ENCODE data around the gene NEK2. TPM values are rescaled to one million over a fixed set of nuclear protein-coding genes. Genes with fewer than 3 reads are reported as not detected.
"Not testable (repeated sequence)": the region's sequence is repeated elsewhere in the genome, so short reads cannot be mapped to it uniquely, and the experiment has no call there.

NEK2 gene
- 35.6 and 58.6 TPM in 2 replicates for total RNA-seq (2014; rRNA removed; shearing (Covaris generic))

DNA sequence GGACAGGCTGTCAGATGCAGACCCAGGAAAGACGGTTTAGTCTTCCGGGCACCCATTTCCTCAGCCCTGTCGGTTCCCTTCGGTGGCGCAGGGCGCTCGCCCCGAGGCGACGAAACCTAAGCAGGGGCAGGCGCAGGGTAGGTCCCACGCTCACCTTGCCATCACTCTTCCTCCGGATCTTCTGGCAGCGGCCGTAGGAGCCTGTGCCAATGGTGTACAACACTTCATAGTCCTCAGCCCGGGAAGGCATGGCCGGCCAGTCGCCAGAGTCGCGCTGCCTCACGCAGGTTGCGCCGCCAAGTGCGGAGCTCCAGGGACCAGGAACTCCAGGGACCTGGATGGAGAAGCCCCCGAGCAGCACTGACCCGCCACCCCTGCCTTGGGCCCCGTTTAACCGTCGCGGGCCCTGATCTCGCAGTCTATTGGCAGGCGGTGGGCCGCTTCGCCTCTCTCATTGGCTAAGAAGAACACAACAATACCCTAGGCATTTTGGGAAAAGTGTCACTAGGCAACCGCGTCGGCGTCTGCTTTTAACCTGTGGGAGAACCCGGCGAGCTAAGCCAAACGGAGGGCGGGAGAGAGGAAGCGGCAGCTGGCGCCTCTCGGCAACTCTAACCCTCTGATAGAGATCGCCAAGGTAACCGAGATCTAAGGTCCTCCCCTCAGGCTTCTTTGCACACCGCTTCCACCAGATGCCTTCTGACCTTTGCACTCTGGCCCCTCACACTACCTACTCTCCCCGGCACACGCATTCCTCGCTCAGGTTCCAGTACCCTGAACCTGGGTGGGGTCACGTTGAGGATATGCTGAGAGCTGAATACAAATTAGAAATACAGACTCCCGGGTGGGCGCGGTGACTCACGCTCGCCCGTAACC lies at the start of gene NEK2:
Gene NEK2 (minus strand): TSS at position 392 of the 876 bp plus-strand sequence. CDS start 142 bp downstream, at position 250.
- peak; percentile 97 for DNase-seq (ENCODE audit: low read depth)

DNA sequence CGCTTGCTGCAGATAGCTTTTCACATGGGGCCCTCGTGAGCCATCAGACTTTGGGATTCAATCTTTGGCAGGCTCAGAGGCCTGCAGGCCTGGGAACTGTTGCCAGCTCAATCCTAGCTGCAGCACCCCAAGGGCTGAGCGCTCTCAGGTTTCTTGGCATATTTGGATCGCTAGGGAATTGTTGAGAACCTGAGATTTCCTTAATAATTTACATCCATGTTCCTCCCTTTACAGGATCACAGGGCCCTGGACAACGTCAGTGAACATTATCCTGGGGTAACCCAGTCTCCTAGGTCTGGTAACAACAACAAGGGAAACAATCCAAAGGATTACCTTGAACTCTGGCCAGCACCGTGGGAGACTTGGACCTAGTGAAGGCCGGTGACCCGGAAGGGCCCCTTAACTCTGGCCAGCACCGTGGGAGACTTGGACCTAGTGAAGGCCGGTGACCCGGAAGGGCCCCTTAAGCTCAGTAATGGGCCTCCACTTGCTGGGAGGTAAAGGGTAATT lies 49.3 kb upstream of the NEK2 start:
- peak; percentile 90 for DNase-seq (ENCODE audit: low read depth)

DNA sequence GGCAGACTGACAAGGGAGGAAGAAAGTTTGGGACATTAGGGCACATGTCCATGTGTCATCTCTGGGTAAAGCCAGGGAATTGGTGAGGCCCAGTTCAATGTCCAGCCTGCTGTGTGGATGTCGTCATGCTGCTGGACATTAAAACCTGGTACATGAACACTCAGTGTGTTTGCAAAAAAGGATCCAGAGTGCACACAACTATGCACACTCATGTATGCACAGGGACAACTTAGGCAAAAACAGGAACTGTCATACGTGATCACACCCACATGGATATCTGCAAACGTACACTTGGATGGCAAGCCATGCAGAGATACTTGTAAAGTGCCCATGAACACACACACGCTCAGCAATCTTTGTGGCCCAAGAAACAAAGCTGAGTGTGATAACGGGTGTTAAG lies 47.9 kb upstream of the NEK2 start:
- no peak for DNase-seq (ENCODE audit: low read depth)

DNA sequence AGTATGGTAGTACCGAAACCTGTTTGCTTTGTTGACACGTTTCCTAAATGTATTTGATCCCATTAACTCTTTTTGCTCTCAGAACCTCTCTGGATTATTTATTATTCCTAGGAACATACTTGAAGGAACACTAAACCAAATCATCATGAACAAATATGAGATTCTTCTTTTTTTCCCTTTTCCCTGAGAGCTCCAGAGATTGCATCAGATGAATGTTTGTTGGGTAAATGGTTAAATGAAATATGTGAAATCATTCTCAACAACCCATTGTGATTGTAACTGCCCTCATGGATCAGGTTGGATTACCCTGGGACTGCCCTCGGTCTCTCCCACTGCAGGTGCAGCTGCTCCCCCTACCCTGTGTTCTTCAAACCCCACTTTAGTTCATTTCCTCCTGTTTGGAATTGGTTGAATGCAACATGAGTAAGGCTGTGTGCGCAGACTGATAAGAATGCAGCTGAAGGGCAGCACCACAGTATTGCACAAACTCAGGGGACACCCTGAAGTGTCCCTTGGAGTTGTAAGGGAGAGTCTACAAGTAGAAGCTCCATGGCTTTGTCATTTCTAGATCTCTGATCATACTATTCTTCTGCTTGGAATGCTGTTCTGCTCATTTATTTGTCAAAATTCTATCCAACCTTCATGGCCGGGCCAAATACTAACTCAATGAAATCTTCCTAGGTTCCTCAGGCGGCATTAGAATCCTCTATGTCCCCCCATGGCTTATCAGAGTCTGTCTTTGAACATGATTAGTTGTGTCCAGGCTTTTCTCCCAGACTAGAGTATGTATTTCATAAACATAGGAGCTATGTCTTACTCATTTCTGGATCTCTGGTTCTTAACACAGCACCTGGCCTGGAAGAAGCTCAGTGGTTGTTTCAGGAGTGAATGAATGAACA lies 47.1 kb upstream of the NEK2 start:
- DNase-seq (ENCODE audit: low read depth) = no peak

DNA sequence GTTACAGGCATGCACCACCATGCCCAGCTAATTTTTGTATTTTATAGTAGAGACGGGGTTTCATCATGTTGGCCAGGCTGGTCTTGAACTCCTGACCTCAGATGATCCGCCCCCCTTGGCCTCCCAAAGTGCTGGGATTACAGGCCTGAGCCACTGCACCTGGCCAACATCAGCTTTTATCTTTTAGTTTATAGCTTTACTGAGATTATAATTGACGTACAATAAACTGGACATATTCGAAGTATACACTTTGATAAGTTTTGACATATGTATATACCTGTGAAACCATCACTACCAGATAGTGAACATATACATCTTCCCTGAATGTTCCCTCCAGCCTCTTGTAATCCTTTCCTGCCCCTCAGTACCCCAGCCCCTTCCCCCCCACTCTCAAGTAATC lies 41.1 kb upstream of the NEK2 start:
- not testable (repeated sequence) for DNase-seq (ENCODE audit: low read depth)

DNA sequence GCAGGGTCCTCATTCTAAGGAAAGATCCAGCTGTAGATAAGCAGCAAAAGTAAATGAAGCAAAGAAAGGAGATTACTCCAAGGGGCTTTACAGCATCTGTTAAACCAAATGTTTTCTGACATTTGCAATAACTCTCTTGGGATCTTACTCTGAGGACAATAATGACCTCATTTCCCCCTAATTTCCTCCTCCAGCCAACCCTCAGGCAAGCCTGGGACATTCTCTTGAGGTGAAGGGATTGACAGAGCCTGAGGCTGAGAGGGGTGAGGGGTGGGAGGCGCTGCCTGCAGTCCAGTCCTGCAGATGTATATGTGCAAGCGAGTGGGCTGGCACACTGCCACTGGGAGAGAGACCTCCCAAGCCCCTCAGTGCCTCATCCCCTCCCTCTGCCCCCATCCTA lies 40.5 kb upstream of the NEK2 start:
- DNase-seq (ENCODE audit: low read depth) = peak; percentile 47

DNA sequence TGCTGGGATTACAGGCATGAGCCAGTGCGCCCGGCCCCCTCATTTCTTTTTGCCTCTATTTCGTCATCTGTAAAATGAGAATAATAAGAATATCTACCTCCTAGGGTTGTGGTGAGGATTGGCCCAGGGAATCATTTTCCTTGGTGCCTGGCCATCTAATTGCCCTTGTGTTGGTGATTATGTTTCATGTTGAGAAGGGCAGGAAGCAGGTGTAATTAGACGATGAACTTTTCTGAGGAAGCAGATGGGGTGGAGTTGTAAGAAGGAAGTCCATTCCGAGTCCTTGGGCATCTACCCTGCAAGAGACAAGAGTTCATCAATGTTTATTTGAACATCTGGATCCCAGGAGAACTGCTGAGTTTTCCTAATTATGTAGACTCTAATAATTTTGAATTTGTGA lies 38.7 kb upstream of the NEK2 start:
- no peak for DNase-seq (ENCODE audit: low read depth)

DNA sequence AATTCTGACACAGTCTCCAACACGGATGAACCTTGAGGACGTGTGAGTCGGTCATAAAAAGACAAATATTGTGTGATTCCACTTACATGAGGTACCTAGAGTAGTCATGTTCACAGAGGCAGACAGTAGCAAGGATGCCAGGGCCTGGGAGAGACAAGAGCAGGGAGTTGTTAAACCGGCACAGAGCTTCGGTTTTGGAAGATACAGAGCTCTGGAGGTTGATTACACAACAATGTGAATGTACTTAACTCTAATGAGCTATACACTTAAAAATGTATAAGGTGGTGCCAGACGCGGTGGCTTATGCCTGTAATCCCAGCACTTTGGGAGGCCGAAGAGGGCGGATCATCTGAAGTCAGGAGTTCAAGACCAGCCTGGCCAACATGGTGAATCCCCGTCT lies 37.8 kb upstream of the NEK2 start:
- DNase-seq (ENCODE audit: low read depth) = no peak

DNA sequence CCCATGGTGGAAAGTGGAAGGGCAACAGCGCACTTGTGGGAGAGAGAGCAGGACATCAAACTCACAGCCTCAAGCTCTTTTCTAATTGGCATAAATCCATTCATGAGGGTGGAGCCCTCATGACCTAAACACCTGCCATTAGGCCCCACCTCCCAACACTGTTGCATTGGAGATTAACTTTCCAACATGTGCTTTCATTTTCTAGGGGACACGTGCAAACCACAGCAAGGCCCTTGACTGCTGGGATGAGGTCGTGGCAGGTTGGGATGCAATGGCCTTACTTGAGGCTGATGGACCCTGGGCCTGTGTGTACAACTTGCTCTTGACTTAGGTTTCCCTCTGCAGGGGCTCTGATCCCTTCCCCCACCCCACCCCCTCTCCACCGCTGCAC lies 35.9 kb upstream of the NEK2 start:
- DNase-seq (ENCODE audit: low read depth) = peak; percentile 35

DNA sequence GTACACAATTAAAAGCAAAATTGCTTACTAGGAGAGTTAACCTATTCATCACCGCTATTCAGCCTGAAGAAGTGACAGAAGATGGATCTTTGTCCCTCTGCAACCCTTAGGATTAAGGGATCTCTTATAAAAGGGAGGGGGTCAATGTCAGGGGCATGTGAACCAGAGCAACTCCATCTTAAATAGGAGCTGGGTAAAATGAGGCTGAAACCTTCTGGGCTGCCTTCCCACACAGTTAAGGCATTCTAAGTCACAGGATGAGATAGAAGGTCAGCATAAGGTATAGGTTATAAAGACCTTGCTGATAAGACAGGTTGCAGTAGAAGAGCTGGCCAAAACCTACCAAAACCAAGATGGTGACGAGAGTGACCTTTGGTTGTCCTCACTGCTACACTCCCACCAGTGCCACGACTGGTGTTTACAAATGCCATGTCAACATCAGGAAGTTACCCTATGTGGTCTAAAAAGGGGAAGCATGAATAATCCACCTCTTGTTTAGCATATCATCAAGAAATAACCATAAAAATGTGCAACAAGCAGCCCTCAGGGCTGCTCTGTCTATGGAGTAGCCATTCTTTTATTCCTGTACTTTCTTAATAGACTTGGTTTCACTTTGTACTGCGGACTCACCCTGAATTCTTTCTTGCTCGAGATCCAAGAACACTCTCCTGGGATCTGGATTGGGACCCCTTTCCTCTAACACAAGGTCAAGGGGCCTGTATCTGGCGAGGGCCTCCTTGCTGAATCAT lies 35.3 kb upstream of the NEK2 start:
- peak; percentile 29 for DNase-seq (ENCODE audit: low read depth)

DNA sequence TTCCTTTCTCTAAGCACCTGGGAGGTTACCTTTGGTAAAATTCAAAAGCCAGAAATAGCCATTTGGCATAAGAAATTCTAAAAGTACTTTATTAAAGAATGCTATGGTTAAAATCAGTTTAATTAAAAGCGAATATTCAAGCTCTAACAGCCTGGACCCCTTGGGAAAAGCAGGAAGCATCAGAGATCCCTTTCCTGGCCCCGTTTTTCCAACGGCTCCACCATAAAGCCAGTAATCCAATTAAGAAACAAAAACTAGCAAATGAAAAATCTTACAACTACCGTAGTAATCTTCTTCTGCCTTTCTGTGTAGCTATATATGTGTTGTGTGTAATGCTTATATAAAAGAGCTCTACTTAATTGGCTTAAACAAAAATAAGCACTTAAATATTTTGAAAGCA lies 33.5 kb upstream of the NEK2 start:
- no peak for DNase-seq (ENCODE audit: low read depth)

DNA sequence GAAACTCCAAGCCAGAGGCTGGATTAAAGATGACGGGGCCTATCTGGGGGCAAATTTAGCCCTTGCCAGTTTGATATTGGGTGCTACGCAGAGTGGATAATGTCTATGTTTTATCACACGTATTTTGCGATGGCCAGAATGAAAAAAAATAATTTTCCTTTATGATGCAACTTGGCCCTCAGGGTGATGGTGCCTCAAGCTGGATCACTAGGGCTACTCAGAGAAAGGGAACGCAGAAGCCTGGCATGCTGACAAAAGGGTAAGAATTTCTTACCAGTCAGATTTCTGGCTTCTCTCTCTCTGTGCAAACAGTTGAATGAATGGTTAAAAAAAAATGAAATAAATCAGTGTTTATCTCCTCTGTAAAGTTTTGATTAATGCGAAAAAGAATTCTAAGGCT lies 32.6 kb upstream of the NEK2 start:
- no peak for DNase-seq (ENCODE audit: low read depth)

DNA sequence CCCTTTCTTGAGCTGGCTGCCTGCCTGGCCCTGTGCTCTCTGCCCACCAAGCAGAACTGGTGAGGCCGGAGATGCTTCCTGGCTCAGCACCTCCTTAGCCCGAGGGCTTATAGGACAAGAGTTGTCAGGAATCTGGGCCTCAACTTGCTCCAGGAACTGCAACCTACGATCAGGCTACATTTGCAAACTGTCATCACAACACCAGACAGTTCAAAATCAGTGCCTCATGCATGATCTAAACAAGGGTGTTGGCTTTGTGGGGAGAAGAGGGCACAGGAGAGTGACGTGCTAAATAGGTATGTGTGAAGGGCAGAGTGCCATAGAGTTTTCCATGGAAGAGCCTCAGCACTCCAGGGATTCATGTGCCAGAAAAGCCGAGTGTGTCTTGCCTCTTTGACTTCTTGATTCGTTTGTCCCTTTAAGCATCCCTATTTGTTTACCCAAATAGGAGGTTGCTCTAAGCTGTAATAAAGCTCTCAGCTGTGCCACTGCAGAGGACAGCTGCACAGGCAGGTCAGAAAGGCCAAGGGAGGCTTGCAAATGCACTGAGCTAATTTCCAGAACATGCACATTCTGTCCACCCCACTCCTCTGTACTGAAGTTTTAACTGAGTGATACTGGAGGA lies 30.2 kb upstream of the NEK2 start:
- peak; percentile 80 for DNase-seq (ENCODE audit: low read depth)

DNA sequence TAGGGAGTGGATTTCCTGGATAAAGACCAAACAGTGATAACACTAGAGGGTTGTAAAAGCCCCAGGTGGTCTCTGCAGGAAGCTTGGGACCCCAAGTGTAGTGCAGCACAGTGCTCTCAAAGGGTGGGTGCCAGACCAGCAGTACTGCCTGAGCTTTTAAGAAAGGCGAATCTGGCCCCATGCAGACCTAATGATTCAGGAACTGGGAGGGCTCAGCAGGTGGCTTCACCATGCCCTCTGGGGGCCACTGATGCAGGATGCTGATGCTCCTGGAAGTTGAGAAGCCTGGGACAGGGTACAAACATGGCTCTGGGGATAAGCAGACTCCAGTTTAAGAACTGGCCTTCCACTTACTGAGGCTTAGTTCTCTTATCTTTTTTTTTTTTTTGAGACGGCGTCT lies 29.1 kb upstream of the NEK2 start:
- DNase-seq (ENCODE audit: low read depth) = no peak

DNA sequence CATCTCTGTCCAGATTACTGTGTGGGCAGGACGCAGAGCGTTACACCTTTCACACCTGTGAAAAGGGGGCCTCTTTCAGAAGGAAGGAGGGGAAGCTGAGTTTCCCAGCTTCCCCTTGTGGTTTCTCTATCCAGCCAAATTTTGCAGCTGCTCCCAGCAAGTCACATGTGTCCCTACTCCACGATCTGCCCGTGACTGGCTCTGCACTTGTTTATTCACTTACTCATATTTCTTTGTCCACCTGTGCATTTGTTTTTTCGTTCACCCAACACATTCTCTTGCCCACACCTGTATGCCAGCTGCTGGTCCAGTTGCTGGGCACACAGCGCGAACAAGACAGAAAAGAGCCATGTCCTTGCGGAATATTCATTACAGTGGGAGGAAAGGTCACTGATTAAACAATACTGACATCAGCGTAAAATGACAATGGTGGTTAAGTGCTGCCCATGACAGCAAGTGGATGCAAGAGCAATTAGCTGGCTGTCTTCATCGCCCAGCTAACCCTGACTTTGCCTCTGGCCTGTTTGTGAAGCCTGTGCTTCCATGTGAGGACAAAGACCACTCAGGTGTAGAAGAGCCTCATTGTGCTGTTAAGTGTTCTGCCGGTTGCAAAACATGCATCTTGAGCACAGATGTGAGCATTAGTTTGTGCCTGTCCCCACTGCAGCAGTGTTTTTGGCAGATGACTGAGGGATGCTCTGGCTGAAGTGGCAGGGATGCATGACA lies 28.6 kb upstream of the NEK2 start:
- DNase-seq (ENCODE audit: low read depth) = no peak

DNA sequence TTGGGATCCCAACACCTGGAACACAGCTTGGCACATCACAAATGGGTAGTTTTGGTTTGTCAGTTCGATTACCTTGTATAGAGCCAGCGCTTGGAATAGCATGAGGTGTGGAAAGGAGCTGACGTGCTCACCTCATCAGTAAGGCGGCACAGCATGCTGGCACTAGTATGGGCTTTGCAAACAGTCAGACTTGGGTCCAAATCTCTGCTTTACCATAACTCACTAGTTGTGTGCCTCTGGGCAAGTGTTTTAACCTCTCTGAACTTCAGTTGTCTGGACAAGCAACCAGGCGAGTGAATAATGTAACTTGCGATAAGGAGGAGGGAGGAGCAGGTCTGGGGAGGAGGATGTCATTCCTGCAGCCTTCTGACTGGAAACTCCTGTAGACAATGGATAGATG lies 26.3 kb upstream of the NEK2 start:
- DNase-seq (ENCODE audit: low read depth) = no peak

DNA sequence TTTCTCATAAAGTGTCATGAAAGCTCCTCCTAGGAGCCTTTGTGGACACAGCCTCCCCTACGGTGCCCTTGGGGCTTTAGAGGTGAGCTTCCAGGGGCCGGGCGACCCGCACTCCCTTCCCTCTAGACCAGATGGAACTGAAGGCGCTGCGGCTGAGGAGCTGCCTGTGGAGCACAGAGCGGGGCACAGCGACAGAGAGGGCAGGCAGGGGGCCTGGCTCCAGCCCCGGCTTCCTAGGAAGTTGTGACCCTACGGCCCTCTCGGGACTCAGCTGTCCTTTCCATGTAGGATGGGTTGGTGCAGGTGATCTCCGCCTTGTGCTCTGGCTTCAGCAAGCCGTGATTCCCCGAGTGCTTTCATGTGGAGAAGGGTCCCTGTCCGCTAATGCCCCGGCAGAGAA lies 23.6 kb upstream of the NEK2 start:
- DNase-seq (ENCODE audit: low read depth) = no peak

DNA sequence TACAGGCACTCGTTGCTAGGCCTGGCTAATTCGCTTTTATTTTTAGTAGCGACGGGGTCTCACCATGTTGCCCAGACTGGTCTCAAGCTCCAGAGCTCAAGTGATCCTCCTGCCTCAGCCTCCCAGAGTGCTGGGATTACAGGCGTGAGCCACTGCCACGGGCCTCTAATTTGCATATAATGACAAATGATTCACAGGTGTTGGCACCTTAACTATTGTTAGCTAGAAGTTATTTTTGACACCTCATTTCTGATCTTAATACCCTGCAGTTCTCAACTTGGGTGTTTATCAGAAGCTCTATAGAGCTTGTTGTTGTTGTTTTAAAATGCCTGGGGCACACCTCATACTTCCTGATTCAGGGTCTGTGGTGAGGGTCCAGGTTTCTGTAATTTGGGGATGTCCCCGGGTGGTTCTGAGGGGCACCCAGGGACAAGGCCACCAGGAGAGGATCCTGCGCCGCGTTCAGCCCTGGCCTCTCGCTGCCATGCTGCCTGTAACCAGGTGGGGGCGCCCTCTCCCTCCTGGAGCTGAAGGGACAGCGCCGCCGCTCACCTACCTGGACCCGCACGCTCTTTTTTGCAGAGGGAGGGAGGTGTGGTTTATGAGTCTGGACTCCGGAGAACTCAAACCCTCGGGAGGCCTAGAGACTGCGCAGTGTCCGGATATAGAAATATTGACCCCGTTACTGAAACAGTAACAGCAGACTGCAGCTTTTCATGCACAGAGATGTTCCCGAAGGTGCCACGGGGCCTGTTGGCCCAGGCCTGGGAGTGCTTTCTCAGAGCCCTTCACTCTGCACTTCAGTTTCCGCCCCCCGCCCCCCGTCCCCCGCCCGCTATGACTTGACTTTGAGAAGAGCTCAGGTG lies 23.0 kb upstream of the NEK2 start:
- peak; percentile 72 for DNase-seq (ENCODE audit: low read depth)

DNA sequence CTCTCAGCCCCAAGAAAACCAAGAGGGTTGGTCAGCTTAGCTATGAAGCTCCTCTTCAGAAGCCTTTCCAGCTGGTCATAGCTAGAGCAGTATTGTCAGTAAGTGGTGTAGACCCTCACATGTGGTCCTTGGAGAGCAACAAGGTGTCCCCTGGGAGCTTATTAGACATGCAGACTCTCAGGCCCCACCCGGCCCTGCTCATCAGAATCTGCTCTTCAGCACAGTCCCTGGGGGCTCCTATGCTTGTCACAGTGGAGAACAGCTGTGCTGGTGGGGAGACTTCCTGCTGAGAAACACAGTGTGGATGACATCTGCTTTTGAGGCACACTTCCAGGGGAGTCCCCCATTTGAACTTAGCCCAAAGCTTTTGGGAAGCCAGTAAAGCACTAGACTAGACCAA lies 21.9 kb upstream of the NEK2 start:
- no peak for DNase-seq (ENCODE audit: low read depth)

All from M059J (cell line).